Stimulated activated CD8-positive, alpha-beta memory T cell treated with anti-CD3 and anti-CD28 coated beads, Interleukin-7, amount 100 ng/mL, for 4 hours (primary cell): ENCODE results near the gene DBH.

Experiments used
- DNase-seq, 2 donors: peaks; one replicate each; pipeline ENCODE4 v3.0.0-alpha.2; 2020; ENCODE audit warnings: low read depth in 2 of 2

DBH gene

DNA sequence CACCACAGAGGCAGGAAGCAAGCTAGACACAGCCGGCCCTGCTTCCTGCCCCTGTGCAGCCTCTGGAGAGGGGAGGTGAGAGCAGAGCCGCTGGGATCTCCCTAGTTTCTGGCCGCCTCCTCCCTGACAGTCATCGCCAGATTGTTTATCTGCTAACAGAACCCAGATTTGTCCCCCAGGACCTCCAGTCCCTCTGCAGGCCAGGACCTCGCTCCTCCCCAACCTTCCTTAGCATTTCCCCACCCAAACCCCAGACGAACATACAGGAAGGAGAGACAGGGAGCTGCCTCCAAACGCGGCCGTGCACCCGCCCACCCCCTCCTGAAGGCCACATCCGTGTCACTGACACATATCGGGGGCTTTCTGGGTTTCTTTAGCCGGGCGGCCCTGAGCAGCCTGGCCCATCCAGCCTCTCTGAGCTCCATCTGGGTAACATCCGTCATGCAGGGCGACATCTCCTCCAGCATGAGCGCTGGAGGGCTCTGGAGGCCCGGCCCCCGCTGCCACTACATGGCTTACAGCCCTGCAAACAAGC, 47.5 kb downstream of the DBH start:
- DNase-seq, result peak in 1 of 2 donors; percentile 46

- no peak for DNase-seq
These were observed 48.2 kb downstream of the DBH start for GRCh38 chr9:133684121-133684935.

- DNase-seq, result no peak
These were observed 48.8 kb downstream of the DBH start for GRCh38 chr9:133684936-133685361.

GRCh38 chr9:133685653-133686609, 49.8 kb downstream of the DBH start:
- no peak for DNase-seq

DNA sequence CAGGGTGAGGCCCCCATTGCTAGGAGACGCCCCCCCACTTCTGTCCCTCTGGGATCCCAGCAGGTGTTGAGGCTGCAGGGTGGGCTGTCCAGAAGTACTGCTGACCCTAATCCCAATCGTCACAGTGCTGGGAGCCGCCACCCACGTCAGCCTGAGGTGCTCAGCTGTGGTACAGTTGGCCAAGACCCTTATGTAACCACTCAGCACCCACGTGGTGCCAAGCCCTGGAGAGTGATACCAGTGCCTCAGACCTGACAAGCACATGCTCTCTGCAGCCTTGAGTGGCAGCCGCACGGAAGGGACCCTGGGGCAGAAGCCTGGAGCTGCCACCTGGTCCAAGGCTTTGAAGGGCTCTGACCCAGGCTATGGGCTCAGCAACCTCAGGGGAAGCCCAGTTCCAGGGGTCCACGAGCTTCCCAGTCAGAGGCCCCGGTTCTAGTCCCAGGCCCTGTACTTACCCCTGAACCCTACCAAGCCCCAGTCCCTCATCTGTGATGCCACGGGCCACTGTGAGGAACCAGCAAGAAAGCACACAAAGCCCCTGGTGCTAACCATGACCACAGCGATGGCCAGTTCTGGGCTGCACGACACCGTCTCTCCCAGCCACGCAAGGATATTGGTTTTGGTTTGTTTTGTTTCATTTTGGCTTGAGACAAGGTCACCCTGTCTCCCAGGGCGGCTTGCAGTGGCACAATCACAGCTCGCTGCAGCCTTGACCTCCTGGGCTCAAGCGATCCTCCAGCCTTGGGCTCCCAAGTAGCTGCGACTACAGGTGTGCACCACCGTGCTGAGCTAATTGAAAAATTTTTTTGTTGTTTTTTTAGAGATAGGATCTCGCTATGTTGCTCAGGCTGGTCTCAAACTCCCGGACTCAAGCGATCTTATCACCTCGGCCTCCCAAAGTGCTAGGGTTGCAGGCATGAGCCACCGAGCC, 50.7 kb downstream of the DBH start:
- no peak for DNase-seq

GRCh38 chr9:133687856-133688761, 51.9 kb downstream of the DBH start:
- no peak for DNase-seq

DNA sequence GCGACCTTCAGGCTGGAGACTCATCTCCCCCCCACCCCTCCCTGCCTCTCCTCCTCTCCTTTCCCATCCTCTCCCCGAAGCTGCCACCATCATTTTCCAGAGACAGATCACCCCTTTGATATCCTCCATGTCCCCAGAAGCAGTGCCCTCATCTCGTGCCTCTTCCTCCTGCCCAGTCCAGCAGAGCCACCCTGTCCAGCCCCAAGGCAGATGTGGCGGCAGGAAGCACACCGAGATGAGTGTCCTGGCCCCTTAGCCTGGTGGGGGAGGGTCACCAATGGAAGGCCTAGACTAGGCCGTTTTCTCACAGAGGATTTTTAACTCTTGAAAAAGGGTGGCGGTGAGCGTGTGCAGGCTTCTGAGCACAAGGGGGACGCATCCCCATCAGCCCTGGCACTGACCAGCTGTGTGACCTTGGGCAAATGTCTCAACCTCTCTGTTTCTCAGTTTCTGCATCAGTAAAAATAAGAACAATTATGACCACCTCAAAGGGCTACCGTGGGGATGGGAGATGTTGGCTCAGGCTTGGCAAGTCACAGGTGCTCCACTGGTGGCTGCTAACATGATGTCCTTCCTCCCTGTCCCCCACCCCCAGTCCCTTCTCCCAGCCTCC, 53.1 kb downstream of the DBH start:
- no peak for DNase-seq

- DNase-seq, result no peak
These were observed 54.0 kb downstream of the DBH start for GRCh38 chr9:133690081-133690561.

DNA sequence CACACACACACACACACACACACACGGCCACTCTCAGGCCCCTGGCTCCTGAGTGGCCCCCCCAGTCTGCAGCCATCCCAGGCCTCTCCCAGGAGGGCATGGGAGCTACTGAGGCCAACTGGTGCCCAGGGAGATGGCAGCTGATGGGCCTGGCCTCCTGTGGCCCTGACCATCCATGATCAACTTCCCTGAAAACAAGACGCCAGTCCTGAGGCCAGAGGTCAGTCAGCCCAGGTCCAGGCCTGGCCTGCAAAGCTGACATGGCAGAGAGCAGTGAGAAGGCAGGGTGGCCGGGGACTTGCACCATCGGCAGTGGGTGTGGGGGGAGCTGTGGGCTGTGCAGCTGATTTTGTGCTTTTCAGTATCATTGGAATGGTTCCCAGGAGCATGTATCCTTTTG, 55.0 kb downstream of the DBH start:
- DNase-seq, result no peak

- DNase-seq, result no peak
These were observed 55.6 kb downstream of the DBH start for GRCh38 chr9:133691626-133692363.

DNA sequence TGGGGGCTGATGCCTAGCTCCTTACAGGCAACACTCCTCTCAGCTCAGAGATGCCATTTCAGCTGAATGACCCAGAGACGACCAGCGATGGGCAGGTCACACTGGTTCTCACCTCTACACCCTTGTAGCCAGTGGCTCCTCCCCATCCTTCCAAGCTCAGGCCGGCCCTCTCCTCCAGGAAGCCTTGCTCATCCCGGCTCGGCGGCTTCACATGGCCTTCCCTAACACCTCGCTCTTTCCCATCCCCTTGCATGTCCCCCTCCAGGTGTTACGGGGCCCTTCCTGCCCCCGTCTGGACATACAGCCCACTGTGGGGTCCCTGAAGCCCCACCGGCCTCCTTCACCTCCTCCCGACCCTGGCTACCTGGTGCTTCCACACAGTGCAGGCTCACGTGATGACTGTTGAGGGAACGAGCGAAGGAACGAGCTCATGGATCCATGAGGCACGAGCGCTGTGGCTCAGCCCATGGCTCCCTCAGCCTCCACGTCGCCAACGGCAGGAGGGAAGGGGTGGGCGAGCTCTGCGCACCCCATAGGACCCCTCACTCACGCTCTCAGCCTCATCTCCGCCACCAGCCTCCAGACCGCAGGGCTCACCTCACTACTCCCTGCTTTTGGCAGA, 56.3 kb downstream of the DBH start:
- no peak for DNase-seq

GRCh38 chr9:133693116-133693515, 57.0 kb downstream of the DBH start:
- no peak for DNase-seq

DNA sequence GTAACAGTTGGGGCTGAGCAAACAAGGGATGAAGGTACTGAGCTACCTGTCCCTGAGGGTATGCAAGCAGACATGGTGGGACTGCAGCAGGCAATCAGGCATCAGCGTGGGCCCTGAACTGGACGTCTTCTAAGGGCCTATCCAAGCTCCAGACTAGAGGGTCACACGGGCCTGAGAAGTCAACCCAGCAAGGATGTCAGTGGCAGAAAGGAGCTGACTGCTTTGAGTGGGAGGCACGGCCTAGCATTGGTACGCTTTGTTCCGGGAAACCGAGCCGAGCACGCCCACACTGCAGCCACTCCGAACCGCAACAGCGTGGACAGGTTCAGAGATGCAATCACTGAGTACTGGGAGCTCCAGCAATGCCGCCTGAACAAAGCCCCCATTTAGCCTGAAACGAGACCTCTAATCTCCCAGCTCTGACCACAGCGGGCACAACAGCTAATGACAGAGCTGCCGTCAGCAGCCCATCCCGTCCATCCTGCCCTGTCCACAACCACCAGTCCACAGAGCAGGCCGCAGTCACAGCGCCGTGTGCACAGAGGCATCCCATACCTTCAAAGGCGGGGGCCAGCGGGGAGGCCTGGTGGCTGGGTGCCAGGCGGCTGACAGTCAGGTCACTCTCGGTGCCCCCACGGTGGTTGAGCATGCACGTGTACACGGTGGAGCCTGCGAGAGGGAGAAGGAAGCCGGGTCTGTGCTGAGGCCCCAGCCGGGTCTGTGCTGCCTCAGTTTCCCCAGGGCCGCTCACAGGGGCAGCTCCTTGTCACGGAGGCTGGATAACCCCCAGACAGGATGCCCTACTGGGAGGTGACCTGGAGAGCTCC, 57.8 kb downstream of the DBH start:
- no peak for DNase-seq

- no peak for DNase-seq
These were observed 58.5 kb downstream of the DBH start for GRCh38 chr9:133694686-133695085.

GRCh38 chr9:133696071-133696472, 59.9 kb downstream of the DBH start:
- no peak for DNase-seq

DNA sequence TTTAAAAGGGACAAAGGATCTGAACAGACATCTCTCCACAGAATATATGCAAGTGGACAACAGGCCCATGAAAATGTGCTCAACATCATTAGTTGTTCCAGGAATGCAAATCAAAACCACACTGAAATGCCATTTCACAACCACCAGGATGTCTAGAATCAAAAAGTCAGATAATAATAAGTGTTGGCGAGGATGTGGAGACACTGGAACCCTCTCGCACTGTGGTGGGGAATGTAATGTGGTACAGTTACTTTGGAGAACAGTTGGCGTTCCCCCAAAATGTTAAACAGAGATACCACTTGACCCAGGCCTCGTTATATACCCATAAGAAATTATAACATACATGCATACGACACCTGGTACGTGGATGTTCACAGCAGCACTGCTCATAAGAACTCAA, 63.4 kb downstream of the DBH start:
- DNase-seq, result no peak

DNA sequence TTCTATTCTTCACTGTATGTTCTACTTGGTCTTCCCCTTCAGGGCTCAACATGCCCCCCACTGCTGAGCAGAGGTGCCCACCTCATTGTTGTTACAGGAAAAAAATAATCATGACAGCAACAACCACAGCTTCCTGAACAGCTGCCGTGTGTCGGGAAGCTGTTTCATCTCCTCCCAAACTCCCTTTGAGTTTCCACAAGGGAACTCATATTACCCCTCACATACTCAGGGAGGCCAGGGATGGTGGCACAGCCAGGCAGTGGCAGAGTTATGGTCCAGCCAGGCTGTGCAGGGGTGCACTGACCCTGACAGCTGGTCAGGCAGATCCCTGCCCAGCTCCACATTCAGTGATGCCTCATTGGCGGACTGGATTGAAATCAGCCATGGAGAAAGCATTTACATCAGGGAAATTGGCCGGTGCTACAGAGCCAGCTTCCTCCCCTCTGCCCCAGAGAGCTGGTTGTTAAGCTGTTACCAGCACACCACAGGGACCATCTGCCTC, 64.7 kb downstream of the DBH start:
- DNase-seq, result peak in 1 of 2 donors; percentile 13
